Effector CD8-positive, alpha-beta T cell (primary cell): ENCODE data around the gene REG3G.

ENCODE experiments used
- DNase-seq: peaks from one replicate; lab custom pipeline; 2025; lab: John Stamatoyannopoulos, UW
- total RNA-seq, 4 experiments: gene quantifications; one replicate each; lab custom pipeline; 2026; lab: John Stamatoyannopoulos, UW

Gene REG3G
- total RNA-seq = 0 reads per million in 4 experiments

- DNase-seq = no peak
These were observed at the start of gene REG3G for GRCh38 chr2:79025421-79025820. Gene REG3G, plus strand, starts transcription at chr2:79025702. Its CDS starts 392 bp downstream, at chr2:79026094.

GRCh38 chr2:78977661-78978145, 47.8 kb upstream of the REG3G start:
- DNase-seq = no peak

- DNase-seq = no peak
These were observed 47.2 kb upstream of the REG3G start for GRCh38 chr2:78978340-78978739.

GRCh38 chr2:78979380-78980151, 45.9 kb upstream of the REG3G start:
- DNase-seq = no peak

- DNase-seq = no peak
These were observed 45.4 kb upstream of the REG3G start for GRCh38 chr2:78980152-78980465.

- DNase-seq = no peak
These were observed 44.6 kb upstream of the REG3G start for GRCh38 chr2:78980871-78981270.

GRCh38 chr2:78982638-78983330, 42.7 kb upstream of the REG3G start:
- no peak for DNase-seq

GRCh38 chr2:78984386-78984785, 41.1 kb upstream of the REG3G start:
- no peak for DNase-seq

GRCh38 chr2:78985558-78985957, 39.9 kb upstream of the REG3G start:
- no peak for DNase-seq

- DNase-seq = no peak
These were observed 36.5 kb upstream of the REG3G start for GRCh38 chr2:78989051-78989450.

GRCh38 chr2:78992451-78992806, 33.1 kb upstream of the REG3G start:
- DNase-seq = no peak

GRCh38 chr2:78992807-78993517, 32.5 kb upstream of the REG3G start:
- no peak for DNase-seq

GRCh38 chr2:78993518-78994148, 31.9 kb upstream of the REG3G start:
- no peak for DNase-seq

GRCh38 chr2:78994789-78995188, 30.7 kb upstream of the REG3G start:
- DNase-seq = no peak

- DNase-seq = no peak
These were observed 26.1 kb upstream of the REG3G start for GRCh38 chr2:78999406-78999805.

GRCh38 chr2:79000008-79000576, 25.4 kb upstream of the REG3G start:
- no peak for DNase-seq

- no peak for DNase-seq
These were observed 24.2 kb upstream of the REG3G start for GRCh38 chr2:79001285-79001684.

GRCh38 chr2:79004680-79005079, 20.8 kb upstream of the REG3G start:
- no peak for DNase-seq

- no peak for DNase-seq
These were observed 20.3 kb upstream of the REG3G start for GRCh38 chr2:79005216-79005615.

- DNase-seq = no peak
These were observed 16.1 kb upstream of the REG3G start for GRCh38 chr2:79009388-79009787.

- no peak for DNase-seq
These were observed 14.0 kb upstream of the REG3G start for GRCh38 chr2:79011496-79011895.

GRCh38 chr2:79013629-79014028, 11.9 kb upstream of the REG3G start:
- DNase-seq = no peak
